Colon (tissue), 2 donors: Measurements from ENCODE around the gene KSR2.
"Not testable (repeated sequence)": the region's sequence is repeated elsewhere in the genome, so short reads cannot be mapped to it uniquely, and the experiment has no call there.

Source experiments
- FAIRE-seq: peaks from 2 replicates; lab custom pipeline; 2012; peaks lifted over from hg19 to GRCh38; lab: Jason Lieb, UNC
- donor health status: control.
- donor health status: control.

The KSR2 gene

DNA sequence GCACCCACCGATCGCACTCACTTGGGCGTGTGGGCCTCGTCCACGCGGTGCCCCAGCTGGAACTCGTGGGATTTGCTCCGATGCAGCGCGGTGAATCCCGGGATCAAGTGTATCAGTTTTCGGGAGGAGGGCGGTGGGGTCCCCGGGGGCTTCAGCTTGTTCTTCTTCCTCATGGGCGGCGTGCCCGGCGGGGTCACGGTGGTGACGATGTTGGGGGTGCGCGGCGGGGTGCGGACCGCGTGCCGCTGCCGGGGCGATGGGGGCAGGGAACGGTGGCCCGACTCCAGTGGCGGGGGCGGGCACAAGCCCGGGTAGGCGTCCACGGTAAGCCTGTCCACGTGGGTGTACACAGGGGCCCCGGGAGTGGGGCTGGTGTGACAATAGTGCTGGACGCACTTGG, 207.8 kb downstream of the KSR2 start:
- no peak for FAIRE-seq

- no peak for FAIRE-seq
Measured at GRCh38 chr12:117750657-117751056, 218.1 kb downstream of the KSR2 start.

GRCh38 chr12:117749431-117749830, 219.4 kb downstream of the KSR2 start:
- no peak for FAIRE-seq

DNA sequence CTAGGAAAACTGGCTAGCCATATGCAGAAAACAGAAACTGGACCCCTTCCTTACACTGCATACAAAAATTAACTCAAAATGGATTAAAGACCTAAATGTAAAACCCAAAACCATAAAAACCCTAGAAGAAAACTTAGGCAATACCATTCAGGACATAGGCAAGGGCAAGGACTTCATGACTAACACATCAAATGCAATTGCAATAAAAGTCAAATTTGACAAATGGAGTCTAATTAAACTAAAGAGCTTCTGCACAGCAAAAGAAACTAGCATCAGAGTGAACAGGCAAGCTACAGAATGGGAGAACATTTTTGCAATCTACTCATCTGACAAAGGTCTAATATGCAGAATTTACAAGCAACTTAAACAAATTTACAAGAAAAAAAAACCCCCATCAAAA, 222.4 kb downstream of the KSR2 start:
- not testable (repeated sequence) for FAIRE-seq

DNA sequence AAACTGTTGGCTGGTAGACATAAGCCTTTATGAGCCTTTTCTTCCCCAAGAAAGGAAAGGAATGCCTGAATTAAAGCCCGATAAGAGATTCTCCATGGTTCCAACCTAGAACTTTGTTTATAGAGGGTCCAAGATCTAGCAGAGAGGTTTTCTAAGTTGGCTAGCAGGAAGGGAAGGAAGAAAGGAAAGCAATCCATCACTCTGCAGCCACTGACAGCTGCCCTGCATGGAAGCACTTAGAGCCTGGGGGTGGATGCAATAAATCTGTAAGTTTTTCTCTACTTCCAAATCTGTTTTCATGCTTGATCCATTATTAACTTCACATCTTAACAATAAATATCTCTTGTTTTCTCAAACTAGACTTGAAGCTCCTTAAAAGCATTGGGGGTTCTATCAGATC, 224.4 kb downstream of the KSR2 start:
- no peak for FAIRE-seq

GRCh38 chr12:117743761-117744160, 225.0 kb downstream of the KSR2 start:
- no peak for FAIRE-seq

- FAIRE-seq: no peak
Measured at GRCh38 chr12:117742721-117743120, 226.1 kb downstream of the KSR2 start.

DNA sequence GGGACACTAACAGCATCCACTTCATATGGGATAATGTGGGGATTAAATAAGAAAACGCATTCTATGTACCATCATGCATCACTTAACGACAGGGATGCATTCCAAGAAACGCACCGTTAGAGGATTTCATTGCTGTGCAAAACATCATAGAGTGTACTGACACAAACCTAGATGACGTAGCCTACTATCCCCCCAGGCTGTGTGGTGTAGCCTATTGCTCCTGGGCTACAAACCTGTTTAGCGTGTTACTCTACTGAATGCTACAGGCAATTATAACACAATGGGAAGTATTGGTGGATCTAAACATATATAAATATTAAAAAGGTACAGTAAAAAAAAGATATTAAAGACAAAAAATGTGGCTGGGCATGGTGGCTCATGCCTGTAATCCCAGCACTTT, 230.6 kb downstream of the KSR2 start:
- no peak for FAIRE-seq

DNA sequence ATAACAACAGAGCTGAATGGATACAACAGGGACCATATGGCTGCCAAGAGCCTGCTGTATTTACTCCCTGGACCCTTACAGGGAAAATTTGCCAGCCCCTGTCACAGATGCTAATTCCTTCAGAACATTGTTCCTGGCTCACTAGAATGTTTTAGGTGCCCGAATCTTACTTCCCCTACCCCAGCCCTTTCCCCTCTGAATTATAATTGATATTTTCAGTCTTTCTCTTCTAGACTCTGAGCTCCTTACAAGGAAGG, 235.3 kb downstream of the KSR2 start:
- no peak for FAIRE-seq

GRCh38 chr12:117732761-117733548, 235.8 kb downstream of the KSR2 start:
- no peak for FAIRE-seq

GRCh38 chr12:117731131-117731530, 237.7 kb downstream of the KSR2 start:
- not testable (repeated sequence) for FAIRE-seq

DNA sequence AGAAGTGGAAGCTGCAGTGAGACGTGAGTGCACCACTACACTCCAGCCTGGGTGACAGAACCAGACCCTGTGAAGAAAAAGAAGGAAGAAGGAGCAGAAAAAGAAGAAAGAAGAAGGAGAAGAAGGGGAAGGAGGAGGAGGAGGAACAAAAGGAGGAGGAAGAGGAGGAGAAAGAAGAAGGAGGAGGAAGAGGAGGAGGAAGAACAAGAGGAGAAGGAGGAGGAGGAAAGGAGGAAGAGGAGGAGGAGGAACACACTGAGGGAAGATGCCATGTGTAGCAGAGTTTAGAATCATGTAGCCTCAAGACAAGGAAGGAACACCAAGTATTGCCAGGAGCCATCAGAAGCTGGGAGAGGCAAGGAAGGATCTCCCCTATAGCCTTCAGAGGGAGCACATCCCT, 241.5 kb downstream of the KSR2 start:
- FAIRE-seq: no peak

DNA sequence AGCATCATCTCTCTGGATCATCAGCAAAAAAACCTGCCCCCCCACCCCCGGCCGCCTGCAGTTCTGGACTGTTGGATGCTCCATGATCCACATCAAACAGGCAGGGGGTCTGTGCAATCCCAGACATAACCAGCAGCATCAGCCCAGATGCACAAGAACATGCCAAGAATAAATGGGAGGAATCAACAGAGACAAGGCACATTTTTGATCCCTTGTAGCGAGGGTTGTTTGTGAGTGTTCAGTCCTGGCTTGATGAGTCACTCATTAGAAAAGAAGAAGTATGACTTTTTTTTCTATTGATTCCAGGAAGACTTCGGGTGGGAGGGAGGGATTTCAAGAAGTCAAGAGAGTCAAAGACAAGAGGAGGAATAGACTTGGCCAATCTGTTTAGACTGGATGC, 244.2 kb downstream of the KSR2 start:
- no peak for FAIRE-seq

DNA sequence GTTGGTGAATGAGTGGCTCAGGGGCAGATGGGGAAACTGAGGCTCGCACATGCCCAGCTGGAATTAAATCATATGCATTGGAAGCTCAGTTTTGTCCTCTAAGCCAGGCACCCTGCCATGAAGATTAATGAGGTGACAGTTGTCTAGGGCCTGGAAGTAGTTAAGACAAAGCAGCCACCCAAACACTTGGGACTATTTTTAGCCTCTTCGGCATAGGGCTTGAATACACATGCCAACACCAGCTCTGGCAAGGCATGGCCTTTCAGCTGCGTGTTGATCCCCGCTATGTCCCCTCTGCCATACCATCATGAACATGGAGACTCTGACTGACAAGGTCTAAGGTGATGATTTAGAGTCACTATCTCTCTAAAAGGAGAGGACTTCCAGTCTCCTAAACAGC, 250.2 kb downstream of the KSR2 start:
- FAIRE-seq: no peak

GRCh38 chr12:117718141-117718540, 250.6 kb downstream of the KSR2 start:
- FAIRE-seq: no peak

GRCh38 chr12:117714203-117714602, 254.6 kb downstream of the KSR2 start:
- no peak for FAIRE-seq

DNA sequence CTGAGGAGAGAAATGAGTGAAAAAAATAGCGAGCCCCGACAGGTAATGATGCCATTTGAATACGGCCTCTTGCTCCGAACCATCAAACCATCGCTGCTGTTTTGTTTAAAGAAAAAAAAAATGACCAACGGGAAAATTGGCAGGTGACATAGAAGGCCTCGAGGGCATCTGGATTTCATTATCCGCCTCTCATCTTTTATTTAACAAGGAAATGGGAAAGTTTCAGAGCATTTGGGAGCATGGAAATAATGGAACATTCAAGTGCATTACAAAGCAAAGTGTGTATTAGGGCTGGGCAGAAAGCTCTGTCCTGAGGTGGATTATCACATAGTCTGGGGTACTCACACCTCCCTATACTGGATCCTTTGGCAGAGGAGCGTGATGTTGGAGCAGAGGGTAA, 258.7 kb downstream of the KSR2 start:
- FAIRE-seq: no peak

GRCh38 chr12:117707861-117708260, 260.9 kb downstream of the KSR2 start:
- no peak for FAIRE-seq

GRCh38 chr12:117703584-117703983, 265.2 kb downstream of the KSR2 start:
- no peak for FAIRE-seq

- FAIRE-seq: no peak
Measured at GRCh38 chr12:117702741-117703140, 266.0 kb downstream of the KSR2 start.

GRCh38 chr12:117699575-117699974, 269.2 kb downstream of the KSR2 start:
- no peak for FAIRE-seq

- FAIRE-seq: no peak
Measured at GRCh38 chr12:117699118-117699517, 269.7 kb downstream of the KSR2 start.

- no peak for FAIRE-seq
Measured at GRCh38 chr12:117695956-117696355, 272.8 kb downstream of the KSR2 start.

DNA sequence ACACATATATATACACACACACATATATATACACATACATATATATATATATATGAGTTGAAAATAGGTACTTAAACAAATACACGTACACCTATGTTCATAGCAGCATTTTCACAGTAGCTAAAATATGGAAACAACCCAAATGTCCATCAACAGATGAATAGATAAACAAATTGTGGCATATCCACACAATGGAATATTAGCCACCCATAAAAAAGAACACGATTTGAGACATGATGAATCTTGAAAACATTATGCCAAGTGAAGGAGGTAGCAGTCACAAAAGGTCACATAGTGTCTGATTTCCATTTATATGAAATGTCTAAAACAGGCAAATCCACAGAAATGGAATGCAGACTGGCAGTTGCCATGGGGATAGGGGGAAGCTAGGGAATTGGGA, 276.3 kb downstream of the KSR2 start:
- no peak for FAIRE-seq

GRCh38 chr12:117689857-117690256, 278.9 kb downstream of the KSR2 start:
- FAIRE-seq: no peak
